MM.1S (cell line): ENCODE measurements around the gene EGFL8.

Source experiments
- DNase-seq: peaks from one replicate; pipeline ENCODE4 v3.0.0-alpha.2; 2015
- H2AFZ ChIP-seq: fragments of 300-600 bp; sonication (generic); 2 replicates; pipeline ENCODE4 v1.6.0; 2016; ENCODE audit warnings: antibody characterized with exemption, low read length
- H3F3A ChIP-seq: fragments of 300-600 bp; sonication (generic); 2 replicates; pipeline ENCODE4 v1.6.1; 2016; ENCODE audit warnings: mild to moderate bottlenecking, antibody characterized with exemption, low read length, moderate library complexity, mixed read lengths; ENCODE audit not compliant: insufficient read depth
- H3K27ac ChIP-seq: fragments of 300-600 bp; sonication (generic); 2 replicates; pipeline ENCODE4 v1.5.1; 2016; ENCODE audit warnings: mild to moderate bottlenecking, low read length
- H3K27me3 ChIP-seq: fragments of 300-600 bp; sonication (generic); replicated peaks from 2 replicates; pipeline ENCODE4 v1.6.0; 2016; ENCODE audit warnings: low read length; ENCODE audit not compliant: insufficient read depth
- H3K36me3 ChIP-seq: fragments of 300-600 bp; sonication (generic); replicated peaks from 2 replicates; pipeline ENCODE4 v1.6.1; 2016; ENCODE audit warnings: mild to moderate bottlenecking, low read length, mixed read lengths; ENCODE audit not compliant: insufficient read depth
- H3K4me1 ChIP-seq: fragments of 300-600 bp; sonication (generic); 2 replicates; pipeline ENCODE4 v1.6.1; 2016; ENCODE audit warnings: low read length, mixed read lengths
- H3K4me2 ChIP-seq: fragments of 300-600 bp; sonication (generic); 2 replicates; pipeline ENCODE4 v1.6.0; 2016; ENCODE audit warnings: low read depth, low read length
- H3K4me3 ChIP-seq: fragments of 300-600 bp; sonication (generic); 2 replicates; pipeline ENCODE4 v1.5.1; 2016; ENCODE audit warnings: low read length, mixed read lengths
- H3K79me2 ChIP-seq: fragments of 300-600 bp; sonication (generic); 2 replicates; pipeline ENCODE4 v1.6.1; 2016; ENCODE audit warnings: mixed run types, low read length, mixed read lengths
- H3K9ac ChIP-seq: fragments of 300-600 bp; sonication (generic); 2 replicates; pipeline ENCODE4 v1.6.1; 2016; ENCODE audit warnings: low read length, mixed read lengths
- H3K9me2 ChIP-seq: fragments of 300-600 bp; sonication (generic); replicated peaks from 2 replicates; pipeline ENCODE4 v1.6.1; 2016; ENCODE audit warnings: mild to moderate bottlenecking, low read length, mixed read lengths; ENCODE audit not compliant: insufficient read depth
- H3K9me3 ChIP-seq: fragments of 300-600 bp; sonication (generic); replicated peaks from 2 replicates; pipeline ENCODE4 v1.6.1; 2016; ENCODE audit warnings: mild to moderate bottlenecking, low read length, mixed read lengths; ENCODE audit not compliant: insufficient read depth
- H4K20me1 ChIP-seq: fragments of 300-600 bp; sonication (generic); 2 replicates; pipeline ENCODE4 v1.6.1; 2016; ENCODE audit warnings: mild to moderate bottlenecking, low read length, moderate library complexity, mixed read lengths; ENCODE audit not compliant: insufficient read depth
- EZH2 ChIP-seq: fragments of 300-600 bp; sonication (generic); optimal IDR thresholded peaks from 2 replicates; pipeline ENCODE3; 2017; ENCODE audit warnings: low read depth, mild to moderate bottlenecking, antibody characterized with exemption, low read length, mixed read lengths
- EZH2phosphoT487 ChIP-seq: fragments of 300-600 bp; sonication (generic); IDR thresholded peaks from 2 replicates; pipeline ENCODE4 v1.6.1; 2018; ENCODE audit warnings: antibody characterized with exemption, low read length
- TF ChIP-seq, protein P1 (sequence below): fragments of 300-600 bp; sonication (generic); IDR thresholded peaks from 2 replicates; pipeline ENCODE4 v1.5.1; 2016; ENCODE audit warnings: antibody characterized with exemption, low read length, mixed read lengths

EGFL8 gene

DNA sequence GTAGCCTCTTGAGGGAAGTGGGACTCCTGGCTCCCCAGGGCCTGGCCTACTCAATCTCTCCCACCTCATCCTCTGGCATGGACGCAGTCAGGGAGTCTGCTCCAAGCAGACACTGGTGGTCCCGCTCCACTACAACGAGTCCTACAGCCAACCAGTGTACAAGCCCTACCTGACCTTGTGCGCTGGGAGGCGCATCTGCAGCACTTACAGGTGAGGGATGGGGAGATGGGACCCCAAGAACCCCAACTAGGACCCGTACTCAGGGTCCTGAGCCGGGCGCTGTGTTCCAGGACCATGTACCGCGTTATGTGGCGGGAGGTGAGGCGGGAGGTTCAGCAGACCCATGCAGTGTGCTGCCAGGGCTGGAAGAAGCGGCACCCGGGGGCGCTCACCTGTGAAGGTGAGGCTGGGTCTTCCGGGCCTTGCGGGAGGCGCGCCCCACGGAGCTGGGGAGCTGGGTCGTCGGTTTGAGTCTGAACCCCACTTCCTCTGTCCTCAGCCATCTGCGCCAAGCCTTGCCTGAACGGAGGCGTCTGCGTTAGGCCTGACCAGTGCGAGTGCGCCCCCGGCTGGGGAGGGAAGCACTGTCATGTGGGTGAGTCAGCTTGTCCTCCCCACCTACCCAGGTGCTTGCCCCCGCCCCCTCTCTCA lies 2.1 kb downstream of the EGFL8 start:
- H3K9me2 ChIP-seq: no peaks in the 10 kb centered on the region
- no peaks in the 10 kb centered on the region for H3K9me3 ChIP-seq
- H3K4me2 ChIP-seq: no peak overlapping the region
- no peaks in the 10 kb centered on the region for H3F3A ChIP-seq
- no peaks in the 10 kb centered on the region for H3K36me3 ChIP-seq
- H3K4me3 ChIP-seq: no peak overlapping the region
- no peaks in the 10 kb centered on the region for H3K4me1 ChIP-seq
- no peak overlapping the region for H3K27ac ChIP-seq
- no peaks in the 10 kb centered on the region for H3K79me2 ChIP-seq
- H4K20me1 ChIP-seq: no peaks in the 10 kb centered on the region
- TF ChIP-seq, protein P1, sequence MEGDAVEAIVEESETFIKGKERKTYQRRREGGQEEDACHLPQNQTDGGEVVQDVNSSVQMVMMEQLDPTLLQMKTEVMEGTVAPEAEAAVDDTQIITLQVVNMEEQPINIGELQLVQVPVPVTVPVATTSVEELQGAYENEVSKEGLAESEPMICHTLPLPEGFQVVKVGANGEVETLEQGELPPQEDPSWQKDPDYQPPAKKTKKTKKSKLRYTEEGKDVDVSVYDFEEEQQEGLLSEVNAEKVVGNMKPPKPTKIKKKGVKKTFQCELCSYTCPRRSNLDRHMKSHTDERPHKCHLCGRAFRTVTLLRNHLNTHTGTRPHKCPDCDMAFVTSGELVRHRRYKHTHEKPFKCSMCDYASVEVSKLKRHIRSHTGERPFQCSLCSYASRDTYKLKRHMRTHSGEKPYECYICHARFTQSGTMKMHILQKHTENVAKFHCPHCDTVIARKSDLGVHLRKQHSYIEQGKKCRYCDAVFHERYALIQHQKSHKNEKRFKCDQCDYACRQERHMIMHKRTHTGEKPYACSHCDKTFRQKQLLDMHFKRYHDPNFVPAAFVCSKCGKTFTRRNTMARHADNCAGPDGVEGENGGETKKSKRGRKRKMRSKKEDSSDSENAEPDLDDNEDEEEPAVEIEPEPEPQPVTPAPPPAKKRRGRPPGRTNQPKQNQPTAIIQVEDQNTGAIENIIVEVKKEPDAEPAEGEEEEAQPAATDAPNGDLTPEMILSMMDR: no peak
- no peak for TF ChIP-seq EZH2
- no peak for TF ChIP-seq EZH2phosphoT487
- H3K27me3 ChIP-seq: no peaks in the 10 kb centered on the region
- H2AFZ ChIP-seq: no peak overlapping the region
- H3K9ac ChIP-seq: no peak overlapping the region
- no peak for DNase-seq

DNA sequence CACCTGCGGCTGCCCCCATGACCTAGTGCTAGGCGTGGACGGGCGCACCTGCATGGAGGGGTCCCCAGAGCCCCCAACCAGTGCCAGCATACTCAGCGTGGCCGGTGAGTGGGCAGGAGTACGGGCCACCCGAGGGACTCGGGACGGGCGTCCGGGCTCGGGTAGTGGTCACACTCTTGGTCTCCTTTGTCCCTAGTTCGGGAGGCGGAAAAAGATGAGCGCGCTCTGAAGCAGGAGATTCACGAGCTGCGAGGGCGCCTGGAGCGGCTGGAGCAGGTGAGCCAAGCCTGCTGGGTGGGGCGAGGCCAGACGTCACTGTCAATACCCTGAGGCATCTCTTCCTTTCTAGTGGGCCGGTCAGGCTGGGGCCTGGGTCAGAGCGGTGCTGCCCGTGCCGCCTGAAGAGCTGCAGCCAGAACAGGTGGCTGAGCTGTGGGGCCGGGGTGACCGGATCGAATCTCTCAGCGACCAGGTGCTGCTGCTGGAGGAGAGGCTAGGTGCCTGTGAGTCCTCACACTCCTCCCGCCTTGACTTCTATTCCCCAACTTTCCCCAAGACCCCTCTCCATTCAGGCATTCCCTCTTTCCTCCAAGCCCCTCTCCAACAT lies 2.9 kb downstream of the EGFL8 start:
- TF ChIP-seq EZH2 (no peak), EZH2phosphoT487 (no peak)
- TF ChIP-seq, protein P1: no peak
- Histone ChIP-seq H3K4me3 (no peak overlapping the region), H3K79me2 (no peaks in the 10 kb centered on the region), H3K27ac (no peak overlapping the region), H2AFZ (no peak overlapping the region), H3K4me2 (no peak overlapping the region), H3K9ac (no peak overlapping the region), H3K36me3 (no peaks in the 10 kb centered on the region), H3K9me2 (no peaks in the 10 kb centered on the region), H3K4me1 (no peaks in the 10 kb centered on the region), H3K9me3 (no peaks in the 10 kb centered on the region), H3K27me3 (no peaks in the 10 kb centered on the region), H3F3A (no peaks in the 10 kb centered on the region), H4K20me1 (no peaks in the 10 kb centered on the region)
- no peak for DNase-seq

DNA sequence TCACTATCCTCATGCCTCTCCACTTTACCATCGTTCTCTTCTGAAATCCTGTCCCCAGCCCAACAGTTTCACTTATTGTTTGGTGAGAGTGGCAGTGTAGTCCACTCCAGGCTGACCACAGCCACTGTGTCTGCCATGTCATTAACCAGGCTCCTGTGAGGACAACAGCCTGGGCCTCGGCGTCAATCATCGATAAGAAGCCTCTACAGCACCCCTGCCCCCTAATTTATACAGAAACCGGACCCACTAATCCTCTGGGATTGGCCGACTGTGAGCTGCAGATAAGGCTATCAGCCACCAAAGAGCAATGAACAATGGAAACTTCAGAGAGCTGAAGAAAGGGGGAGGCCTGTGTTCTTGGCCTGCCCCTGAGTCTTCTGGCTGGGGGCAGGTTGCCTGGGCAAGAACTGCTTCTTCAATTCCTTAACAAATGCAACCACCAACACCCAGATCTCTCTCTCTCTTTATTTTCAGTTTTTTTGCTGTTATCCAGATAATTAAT lies 3.4 kb downstream of the EGFL8 start:
- no peak overlapping the region for H3K27ac ChIP-seq

More for the DNA sequence above, 3.4 kb downstream of the EGFL8 start:
- Histone ChIP-seq H4K20me1 (no peaks in the 10 kb centered on the region), H3K27me3 (no peaks in the 10 kb centered on the region), H3K79me2 (no peaks in the 10 kb centered on the region), H3K36me3 (no peaks in the 10 kb centered on the region), H2AFZ (no peak overlapping the region), H3K9me2 (no peaks in the 10 kb centered on the region), H3K4me2 (no peak overlapping the region), H3K9me3 (no peaks in the 10 kb centered on the region), H3F3A (no peaks in the 10 kb centered on the region), H3K9ac (no peak overlapping the region), H3K4me1 (no peaks in the 10 kb centered on the region), H3K4me3 (no peak overlapping the region)
- no peak for TF ChIP-seq EZH2phosphoT487
- TF ChIP-seq, protein P1: no peak
- TF ChIP-seq EZH2: no peak
- DNase-seq: no peak
